H1 (cell line): ENCODE results near the gene ELOVL3. TPM values are rescaled to one million over a fixed set of nuclear protein-coding genes. Genes with fewer than 3 reads are reported as not detected.

ENCODE experiments used
- CTCF ChIA-PET: fragments of 300-600 bp; sonication (Branson Sonifier 250); formaldehyde crosslinking; loops from one replicate; lab custom pipeline; 2021; ENCODE audit not compliant: partially characterized antibody; lab: Charles Lee
- POLR2A ChIA-PET: fragments of 300-600 bp; sonication (Branson Sonifier 250); formaldehyde crosslinking; loops from one replicate; lab custom pipeline; 2021; ENCODE audit warnings: inconsistent platforms; ENCODE audit not compliant: partially characterized antibody; lab: Charles Lee
- DNase-seq, 2 experiments: peaks; one replicate each; pipeline versions ENCODE4 v3.0.0 to v3.0.0-alpha.2; 2010 to 2022; ENCODE audit warnings: low spot score in 2 of 2, low read depth in 1 of 2, mixed read lengths in 1 of 2
- FAIRE-seq: peaks from 2 replicates; lab custom pipeline; 2011; peaks lifted over from hg19 to GRCh38; lab: Jason Lieb, UNC
- H2AFZ ChIP-seq: 2 replicates; pipeline ENCODE4 v1.8.1; 2012; ENCODE audit warnings: low read length, inconsistent platforms
- H2AK5ac ChIP-seq: 2 replicates; pipeline ENCODE4 v1.6.1; 2013; ENCODE audit warnings: low read depth, low read length
- H2BK120ac ChIP-seq: replicated peaks from 2 replicates; pipeline ENCODE3; 2013; ENCODE audit warnings: low read depth, low read length, inconsistent platforms
- H2BK12ac ChIP-seq: 2 replicates; pipeline ENCODE4 v1.6.1; 2013; ENCODE audit warnings: low read depth, low read length
- H2BK15ac ChIP-seq: 2 replicates; pipeline ENCODE4 v1.6.1; 2013; ENCODE audit warnings: low read length
- H2BK20ac ChIP-seq: 2 replicates; pipeline ENCODE4 v1.6.1; 2013; ENCODE audit warnings: low read length
- H2BK5ac ChIP-seq: 2 replicates; pipeline ENCODE4 v1.6.1; 2013; ENCODE audit warnings: low read depth, low read length
- H3K14ac ChIP-seq: 2 replicates; pipeline ENCODE4 v1.6.1; 2013; ENCODE audit warnings: inconsistent platforms; ENCODE audit not compliant: insufficient read length
- H3K18ac ChIP-seq: 2 replicates; pipeline ENCODE4 v1.6.1; 2013; ENCODE audit warnings: low read length; ENCODE audit errors: extremely low read depth
- H3K23ac ChIP-seq: 2 replicates; pipeline ENCODE4 v1.6.1; 2013; ENCODE audit warnings: inconsistent platforms; ENCODE audit not compliant: insufficient read length
- H3K23me2 ChIP-seq: 2 replicates; pipeline ENCODE4 v1.6.1; 2013; ENCODE audit warnings: low read depth, low read length
- H3K27ac ChIP-seq: 2 replicates; pipeline ENCODE4 v1.6.1; 2011; ENCODE audit warnings: low read depth, low read length, inconsistent platforms
- H3K27me3 ChIP-seq, 4 experiments: replicated peaks in 1 of 4; 1 replicate in 1 of 4; 2 replicates in 3 of 4; pipeline versions ENCODE4 v1.6.1 to v1.8.1; 2011 to 2013; ENCODE audit warnings: low read length in 3 of 4, mild to moderate bottlenecking in 3 of 4, inconsistent platforms in 2 of 4, mixed read lengths in 2 of 4, moderate library complexity in 1 of 4; ENCODE audit not compliant: control insufficient read depth in 3 of 4, insufficient read depth in 3 of 4; ENCODE audit errors: extremely low read depth in 1 of 4
- H3K36me3 ChIP-seq, 4 experiments: 2 replicates each; pipeline versions ENCODE4 v1.6.1 to v1.8.1; 2011 to 2013; ENCODE audit warnings: mild to moderate bottlenecking in 4 of 4, low read length in 3 of 4, moderate library complexity in 2 of 4, control low read depth in 1 of 4, inconsistent platforms in 1 of 4; ENCODE audit not compliant: insufficient read depth in 4 of 4, control insufficient read depth in 2 of 4
- H3K4ac ChIP-seq: replicated peaks from 2 replicates; pipeline ENCODE3; 2013; ENCODE audit warnings: low read length, low read depth, mixed read lengths, inconsistent platforms; ENCODE audit not compliant: insufficient read length
- H3K4me1 ChIP-seq, 4 experiments: replicated peaks in 1 of 4; 1 replicate in 1 of 4; 2 replicates in 3 of 4; pipeline versions ENCODE4 v1.6.1 to v1.8.1; 2011 to 2013; ENCODE audit warnings: low read length in 3 of 4, inconsistent platforms in 2 of 4, mixed read lengths in 1 of 4; ENCODE audit not compliant: insufficient read depth in 4 of 4, control insufficient read depth in 3 of 4
- H3K4me2 ChIP-seq, 2 experiments: 2 replicates each; pipeline versions ENCODE4 v1.6.1 to v1.8.1; 2011 to 2013; ENCODE audit warnings: low read depth in 2 of 2, low read length in 2 of 2, control low read depth in 1 of 2, inconsistent platforms in 1 of 2, mild to moderate bottlenecking in 1 of 2; ENCODE audit not compliant: insufficient read depth in 1 of 2
- H3K4me3 ChIP-seq, 4 experiments: fragments of 200-600, 300-600 bp in 1 of 4; sonication (generic), shearing (Covaris generic), sonication (Bioruptor Twin) in 1 of 4; 2 replicates each; pipeline versions ENCODE4 v1.5.1 to v1.8.1; 2011 to 2016; ENCODE audit warnings: low read length in 4 of 4, low read depth in 3 of 4, control low read depth in 2 of 4, inconsistent platforms in 2 of 4, mild to moderate bottlenecking in 2 of 4, mixed read lengths in 1 of 4, moderate library complexity in 1 of 4; ENCODE audit not compliant: insufficient read depth in 2 of 4; ENCODE audit errors: extremely low read depth in 1 of 4
- H3K56ac ChIP-seq: replicated peaks from 2 replicates; pipeline ENCODE3; 2013; ENCODE audit warnings: low read depth, mild to moderate bottlenecking, mixed read lengths, low read length, inconsistent platforms; ENCODE audit not compliant: insufficient read length
- H3K79me1 ChIP-seq: 2 replicates; pipeline ENCODE4 v1.6.1; 2013; ENCODE audit warnings: low read depth, low read length, control low read depth
- H3K79me2 ChIP-seq, 2 experiments: 2 replicates each; pipeline versions ENCODE4 v1.6.1 to v1.8.1; 2012 to 2013; ENCODE audit warnings: low read length in 2 of 2, mild to moderate bottlenecking in 2 of 2, inconsistent platforms in 1 of 2; ENCODE audit not compliant: insufficient read depth in 2 of 2, control insufficient read depth in 1 of 2
- H3K9ac ChIP-seq, 4 experiments: replicated peaks in 1 of 4; 1 replicate in 1 of 4; 2 replicates in 3 of 4; pipeline versions ENCODE4 v1.6.1 to v1.8.1; 2011 to 2013; ENCODE audit warnings: low read depth in 3 of 4, low read length in 3 of 4, control low read depth in 2 of 4, mild to moderate bottlenecking in 2 of 4, moderate library complexity in 2 of 4, inconsistent platforms in 1 of 4; ENCODE audit errors: extremely low read depth in 1 of 4
- H3K9me3 ChIP-seq, 2 experiments: 2 replicates each; pipeline versions ENCODE4 v1.6.1 to v1.8.1; 2012 to 2013; ENCODE audit warnings: mild to moderate bottlenecking in 2 of 2, moderate library complexity in 2 of 2, control low read depth in 1 of 2, inconsistent platforms in 1 of 2, low read depth in 1 of 2, low read length in 1 of 2, mixed read lengths in 1 of 2; ENCODE audit not compliant: insufficient read depth in 2 of 2
- H4K20me1 ChIP-seq, 2 experiments: replicated peaks in 1 of 2; 2 replicates each; pipeline versions ENCODE3 to v1.8.1; 2011 to 2013; ENCODE audit warnings: inconsistent platforms in 2 of 2, low read length in 2 of 2, mild to moderate bottlenecking in 1 of 2; ENCODE audit not compliant: insufficient read depth in 2 of 2, control insufficient read depth in 1 of 2
- H4K5ac ChIP-seq: 2 replicates; pipeline ENCODE4 v1.6.1; 2013; ENCODE audit warnings: low read length, low read depth, mixed read lengths, inconsistent platforms; ENCODE audit not compliant: insufficient read length
- H4K8ac ChIP-seq: 2 replicates; pipeline ENCODE4 v1.8.0; 2013; ENCODE audit warnings: mild to moderate bottlenecking, moderate library complexity, low read length, inconsistent platforms; ENCODE audit not compliant: insufficient read depth; ENCODE audit errors: extremely low read depth
- H4K91ac ChIP-seq: replicated peaks from 2 replicates; pipeline ENCODE3; 2013; ENCODE audit warnings: low read length, mixed read lengths, inconsistent platforms; ENCODE audit not compliant: insufficient read length
- ASH2L ChIP-seq: fragments of 200-600, 300-600 bp; sonication (generic); IDR thresholded peaks from one replicate; pipeline ENCODE4 v1.7.1; 2017; ENCODE audit warnings: low read length
- BACH1 ChIP-seq: IDR thresholded peaks from 2 replicates; pipeline ENCODE4 v1.6.1; 2012; ENCODE audit warnings: low read length, improper control_type of control experiment
- CHD1 ChIP-seq: IDR thresholded peaks from 2 replicates; pipeline ENCODE4 v1.6.1; 2012; ENCODE audit warnings: low read depth, low read length, improper control_type of control experiment
- CTCF ChIP-seq, 3 experiments: IDR thresholded peaks; 1 replicate in 2 of 3; 2 replicates in 1 of 3; pipeline versions ENCODE4 v1.5.1 to v1.6.1; 2011; ENCODE audit warnings: low read length in 3 of 3, mild to moderate bottlenecking in 3 of 3, inconsistent platforms in 2 of 3, low read depth in 1 of 3, moderate library complexity in 1 of 3; ENCODE audit not compliant: insufficient read depth in 1 of 3; ENCODE audit errors: control extremely low read depth in 1 of 3
- EGR1 ChIP-seq: IDR thresholded peaks from 2 replicates; pipeline ENCODE4 v1.6.1; 2011; ENCODE audit warnings: low read depth, low read length, borderline replicate concordance
- JUN ChIP-seq: IDR thresholded peaks from 2 replicates; pipeline ENCODE4 v1.6.1; 2011; ENCODE audit warnings: low read depth, mild to moderate bottlenecking, improper control_type of control experiment, low read length
- KDM1A ChIP-seq: fragments of 200-600, 300-600 bp; sonication (generic); IDR thresholded peaks from 2 replicates; pipeline ENCODE4 v1.7.1; 2016; ENCODE audit warnings: mild to moderate bottlenecking, low read length, borderline replicate concordance
- POU5F1 ChIP-seq: IDR thresholded peaks from 2 replicates; pipeline ENCODE4 v1.6.1; 2011; ENCODE audit warnings: low read depth, mild to moderate bottlenecking, low read length, moderate library complexity
- SRF ChIP-seq: IDR thresholded peaks from 2 replicates; pipeline ENCODE4 v1.6.1; 2011; ENCODE audit warnings: mild to moderate bottlenecking, low read depth, low read length, moderate library complexity
- TAF7 ChIP-seq: optimal IDR thresholded peaks from 2 replicates; pipeline ENCODE3; 2011; ENCODE audit warnings: low read depth, mild to moderate bottlenecking, inconsistent platforms, low read length, moderate library complexity, borderline replicate concordance
- WGBS, 2 experiments: shearing (Covaris generic) in 1 of 2; methylation state at CpG; one replicate each; pipeline versions ENCODE4 v1.1.6 to v1.1.7; 2013 to 2015; ENCODE audit warnings: low lambda C conversion rate in 2 of 2, mixed read lengths in 2 of 2, inconsistent platforms in 1 of 2, low coverage in 1 of 2, missing lambda C conversion rate in 1 of 2; ENCODE audit not compliant: insufficient replicate concordance in 2 of 2, insufficient coverage in 1 of 2, insufficient read length in 1 of 2; ENCODE audit errors: extremely low coverage in 1 of 2, missing lambda C conversion rate in 1 of 2; 5-methylcytosine and 5-hydroxymethylcytosine counted together
- polyA plus RNA-seq, 7 experiments: library from polyadenylated mRNA; depleted of rRNA in 3 of 7; stranded (reverse) in 5 of 7; unstranded in 2 of 7; fragments of >200 nt in 5 of 7; fragments of 200-250 nt in 2 of 7; gene quantifications; 1 replicate in 5 of 7; 2 replicates in 1 of 7; 4 replicates in 1 of 7; pipeline versions ENCODE4 v1.2.1 to v1.2.3, GENCODE V29; 2011 to 2013; ENCODE audit warnings: missing spikeins in 2 of 7, mixed read lengths in 2 of 7
- total RNA-seq: library from RNA; stranded (reverse); fragmentation: NEBNext Ultra II Directional; extraction: Animal tissue kit (Norgen Biotek cat#: 25700); gene quantifications from 2 replicates; pipeline ENCODE4 v1.2.1, GENCODE V29; 2021

ELOVL3 gene
- total and polyA plus RNA-seq, 2 of the 8 experiments (the other 6 are each of a cell fraction or from before 2014, with no cell fraction given): 0.27 TPM; not detected in 1

- Histone ChIP-seq H2AK5ac (no peak overlapping the region), H3K27ac (no peak overlapping the region), H3K23ac (no peak overlapping the region), H3K4me2 (no peak overlapping the region), H4K20me1 (no peaks in the 10 kb centered on the region), H4K8ac (no peak overlapping the region), H2BK15ac (no peak overlapping the region), H3K36me3 (no peaks in the 10 kb centered on the region; a peak in 1 of 8 replicates), H3K23me2 (no peaks in the 10 kb centered on the region), H3K27me3 (peaks cover 0 to 2% (median 0%) of the 10 kb centered on the region in 4 experiments; a peak in 1 of 7 replicates), H3K18ac (no peak overlapping the region), H3K9ac (no peak overlapping the region), H3K9me3 (peaks cover 15 to 27% of the 10 kb centered on the region in 2 experiments), H3K79me1 (no peaks in the 10 kb centered on the region), H2BK20ac (no peak overlapping the region), H3K14ac (no peak overlapping the region), H3K4ac (no peak overlapping the region), H3K56ac (no peak overlapping the region), H2AFZ (no peak overlapping the region), H4K5ac (no peak overlapping the region), H3K79me2 (no peaks in the 10 kb centered on the region), H2BK12ac (no peak overlapping the region), H4K91ac (no peak overlapping the region), H2BK5ac (no peak overlapping the region), H2BK120ac (no peak overlapping the region), H3K4me3 (no peak overlapping the region), H3K4me1 (no peaks in the 10 kb centered on the region)
- ChIA-PET CTCF (interaction anchor here (0.6 to 1.6 kb wide), 3 partner anchors 12 to 30 kb away, joined by 4 to 5 read pairs (median 4); no protein-coding TSS in a partner anchor), POLR2A (no interaction called here)
- FAIRE-seq (no peak), DNase-seq (no peak)
- 93% methylated on average over 22 of the region's 34 CpGs; no CpG with 5 or more reads in 1 of the 2 experiments for WGBS, 2 experiments
- TF ChIP-seq CTCF (IDR thresholded peaks at IDR 0.05; ENCODE audit: control extremely low read depth in 1 of 3, insufficient read depth in 1 of 3, low read depth in 1 of 3, low read length in 3 of 3): no peak
- no peak for TF ChIP-seq SRF
- no peak for TF ChIP-seq CHD1
- no peak for TF ChIP-seq KDM1A
- TF ChIP-seq EGR1: no peak
- TF ChIP-seq JUN: no peak
- TF ChIP-seq TAF7: no peak
- no peak for TF ChIP-seq ASH2L
- no peak for TF ChIP-seq POU5F1
- no peak for TF ChIP-seq BACH1
Measured at GRCh38 chr10:102200751-102201640, 25.1 kb upstream of the ELOVL3 start.
